GM18505 (cell line): ENCODE data around the gene FAM3B.
"Not testable (repeated sequence)": the region's sequence is repeated elsewhere in the genome, so short reads cannot be mapped to it uniquely, and the experiment has no call there.

Experiments used
- ATAC-seq: cut with Tn5 transposase; IDR thresholded peaks from one replicate; pipeline ENCODE4 v1.9.1; 2021; ENCODE audit not compliant: unreplicated experiment
- POLR2A ChIP-seq: IDR thresholded peaks from 4 replicates; pipeline ENCODE4 v1.6.1; 2011; ENCODE audit warnings: borderline replicate concordance; ENCODE audit not compliant: insufficient read depth, insufficient read length; ENCODE audit errors: extremely low read depth

The FAM3B gene

GRCh38 chr21:41349619-41350390, 33.2 kb downstream of the FAM3B start:
- no peak for ATAC-seq
- no peak for TF ChIP-seq POLR2A

DNA sequence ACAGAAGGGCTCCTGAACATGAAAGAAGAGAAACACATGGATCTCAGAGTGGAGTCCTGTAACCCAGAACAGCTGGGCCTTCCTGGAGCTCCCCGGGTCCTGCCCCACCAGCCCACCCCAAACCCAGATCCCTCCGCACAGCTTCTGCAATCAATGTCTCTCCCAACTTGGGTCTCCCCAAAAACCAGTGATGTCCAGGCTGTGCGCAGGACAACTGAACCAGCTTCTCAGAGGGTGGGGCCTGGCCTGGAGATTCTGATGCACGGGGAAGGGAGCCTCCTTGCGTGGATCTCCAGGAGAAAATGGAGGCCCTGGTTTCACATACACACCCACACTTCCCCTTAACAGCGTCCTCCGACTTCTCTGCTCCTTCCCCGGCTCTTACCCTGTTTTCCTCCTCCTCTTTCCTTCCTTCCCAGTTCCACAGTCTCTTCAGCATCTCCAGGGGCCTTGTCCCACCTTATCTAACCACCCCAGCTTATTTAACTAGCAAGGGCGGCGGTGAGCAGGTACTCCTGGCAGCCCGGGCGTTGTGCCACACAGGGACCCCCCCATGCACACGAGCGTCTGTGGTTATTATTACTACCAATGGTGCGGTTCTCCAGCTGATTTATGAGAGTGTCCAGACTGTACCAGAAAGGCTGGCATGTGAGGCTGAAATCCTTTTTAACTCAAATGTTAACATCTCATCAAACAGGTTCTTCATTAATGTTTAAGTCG, 34.0 kb downstream of the FAM3B start:
- ATAC-seq = no peak
- TF ChIP-seq POLR2A = no peak

GRCh38 chr21:41357546-41357945, 40.9 kb downstream of the FAM3B start:
- no peak for TF ChIP-seq POLR2A
- no peak for ATAC-seq

- no peak for ATAC-seq
- no peak for TF ChIP-seq POLR2A
Measured at GRCh38 chr21:41358193-41359166, 41.9 kb downstream of the FAM3B start.

- TF ChIP-seq POLR2A = no peak
- ATAC-seq = no peak
Measured at GRCh38 chr21:41359286-41359685, 42.7 kb downstream of the FAM3B start.

DNA sequence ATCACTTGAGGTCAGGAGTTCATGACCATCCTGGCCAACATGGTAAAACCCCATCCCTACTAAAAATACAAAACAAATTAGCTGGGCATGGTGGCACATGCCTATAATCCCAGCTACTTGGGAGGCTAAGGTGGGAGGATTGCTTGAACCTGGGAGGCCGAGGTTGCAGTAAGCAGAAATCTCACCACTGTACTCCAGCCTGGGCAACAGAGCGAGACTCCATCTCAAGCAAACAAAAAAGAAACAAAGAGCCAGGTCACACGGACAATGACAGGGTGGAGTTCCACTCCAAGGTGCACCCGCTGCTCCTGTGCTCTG, 43.1 kb downstream of the FAM3B start:
- ATAC-seq = not testable (repeated sequence)

DNA sequence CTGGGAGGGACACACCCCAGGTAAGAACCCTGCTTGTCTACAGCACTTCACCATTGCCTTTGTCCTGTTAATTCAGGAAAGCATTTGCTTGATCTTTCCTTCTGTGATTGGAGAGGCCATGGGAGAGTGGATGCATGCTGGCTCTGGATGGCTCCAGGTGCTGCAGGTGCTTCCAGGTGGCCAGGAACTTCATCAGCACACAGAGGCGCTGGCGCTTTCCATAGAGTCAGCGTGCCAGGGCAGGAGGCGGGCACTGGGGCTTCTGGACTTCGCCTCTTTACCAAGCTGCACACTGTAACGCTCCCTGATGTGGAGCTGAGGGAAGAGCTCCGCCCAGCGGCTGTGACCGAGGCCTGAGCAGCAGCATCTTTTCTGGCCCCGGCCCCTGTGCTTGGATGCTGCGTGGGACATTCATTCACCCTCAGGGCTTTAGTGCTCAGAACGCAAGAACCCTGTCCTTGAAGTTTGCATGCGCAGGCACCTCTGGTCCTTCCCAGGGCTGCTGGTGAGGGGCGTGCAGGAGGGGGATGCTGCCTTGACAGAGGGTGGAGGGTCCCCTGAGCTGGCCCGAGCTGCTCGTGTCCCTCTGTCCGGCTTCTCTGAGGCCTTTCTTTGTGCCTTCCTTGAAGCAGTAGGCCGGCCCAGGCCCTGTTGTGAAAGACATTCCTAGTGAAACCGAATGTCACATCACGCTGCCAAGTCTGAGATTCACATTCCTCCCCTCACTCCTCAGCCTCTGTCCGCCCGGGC, 43.6 kb downstream of the FAM3B start:
- ATAC-seq = no peak
- no peak for TF ChIP-seq POLR2A

- ATAC-seq = no peak
Measured at GRCh38 chr21:41361053-41361785, 44.6 kb downstream of the FAM3B start.

GRCh38 chr21:41361786-41362604, 45.4 kb downstream of the FAM3B start, which contains the start of gene MX2:
MX2 (plus strand) TSS chr21:41362027; CDS start chr21:41376907, 14,880 bp downstream.
- ATAC-seq = peak; percentile 49

More at GRCh38 chr21:41361053-41361785, 44.6 kb downstream of the FAM3B start:
- no peak for TF ChIP-seq POLR2A

GRCh38 chr21:41362605-41363369, 46.2 kb downstream of the FAM3B start:
- TF ChIP-seq POLR2A = no peak
- ATAC-seq = no peak

More at GRCh38 chr21:41361786-41362604, 45.4 kb downstream of the FAM3B start, which contains the start of gene MX2:
- TF ChIP-seq POLR2A = peak; percentile 84

DNA sequence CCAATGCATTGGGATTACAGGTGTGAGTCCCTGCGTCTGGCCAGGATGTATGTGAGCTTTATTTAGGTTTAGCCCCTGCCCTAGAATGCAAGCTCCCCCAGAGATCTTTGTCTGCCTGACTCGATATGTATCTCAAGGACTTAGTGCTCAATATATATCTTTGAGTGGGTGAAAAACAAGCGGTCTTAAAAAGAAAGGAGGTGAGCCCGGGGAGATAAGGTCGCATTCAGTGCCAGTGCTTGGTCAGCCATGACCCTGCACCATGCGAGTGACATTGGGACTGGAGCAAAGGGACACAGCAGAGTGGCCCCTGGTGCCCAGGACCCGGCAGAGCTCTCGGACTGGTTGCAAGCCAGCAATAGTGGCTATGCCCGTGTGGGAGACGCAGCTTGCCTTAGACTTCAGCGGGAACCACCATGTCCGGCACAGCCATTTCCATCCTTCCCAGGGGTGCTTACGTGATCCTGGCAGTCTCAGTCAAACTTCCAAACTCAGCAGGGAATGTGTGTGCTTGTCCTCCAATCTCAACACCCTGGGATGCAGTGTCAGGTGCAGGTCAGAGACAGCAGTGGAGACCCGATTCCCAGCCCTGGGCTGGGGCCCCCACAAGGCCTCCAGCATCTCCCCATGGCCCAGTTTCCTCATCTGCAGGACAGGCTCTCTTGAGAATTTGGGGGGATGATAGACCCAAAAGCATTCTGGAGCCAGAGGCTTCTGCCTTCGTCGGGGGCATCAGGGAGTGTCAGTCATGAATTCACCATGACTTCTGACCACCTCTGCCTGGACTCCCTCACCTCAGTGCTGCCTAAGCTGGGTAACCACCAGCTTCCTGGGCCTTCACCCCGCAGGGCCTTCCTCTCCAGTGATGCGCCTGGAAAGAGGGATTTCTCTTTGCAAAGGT, 47.0 kb downstream of the FAM3B start:
- peak; percentile 36 for TF ChIP-seq POLR2A

More for the DNA sequence above, 47.0 kb downstream of the FAM3B start:
- no peak for ATAC-seq
